Stimulated activated CD8-positive, alpha-beta memory T cell treated with anti-CD3 and anti-CD28 coated beads, Interleukin-4, amount 100 ng/mL, for 1 hour (primary cell): ENCODE results near the gene PCBP4.
"Not testable (repeated sequence)": the region's sequence is repeated elsewhere in the genome, so short reads cannot be mapped to it uniquely, and the experiment has no call there.

Experiments
- DNase-seq, 2 donors: peaks; one replicate each; pipeline ENCODE4 v3.0.0-alpha.2; 2020; ENCODE audit warnings: low read depth in 2 of 2, low spot score in 1 of 2

Gene PCBP4

GRCh38 chr3:51994530-51994929 lies 27.3 kb upstream of the PCBP4 start:
- DNase-seq, result no peak

GRCh38 chr3:51993657-51994056 lies 26.4 kb upstream of the PCBP4 start:
- not testable (repeated sequence) for DNase-seq

GRCh38 chr3:51992017-51992682 lies 24.9 kb upstream of the PCBP4 start:
- no peak for DNase-seq

DNA sequence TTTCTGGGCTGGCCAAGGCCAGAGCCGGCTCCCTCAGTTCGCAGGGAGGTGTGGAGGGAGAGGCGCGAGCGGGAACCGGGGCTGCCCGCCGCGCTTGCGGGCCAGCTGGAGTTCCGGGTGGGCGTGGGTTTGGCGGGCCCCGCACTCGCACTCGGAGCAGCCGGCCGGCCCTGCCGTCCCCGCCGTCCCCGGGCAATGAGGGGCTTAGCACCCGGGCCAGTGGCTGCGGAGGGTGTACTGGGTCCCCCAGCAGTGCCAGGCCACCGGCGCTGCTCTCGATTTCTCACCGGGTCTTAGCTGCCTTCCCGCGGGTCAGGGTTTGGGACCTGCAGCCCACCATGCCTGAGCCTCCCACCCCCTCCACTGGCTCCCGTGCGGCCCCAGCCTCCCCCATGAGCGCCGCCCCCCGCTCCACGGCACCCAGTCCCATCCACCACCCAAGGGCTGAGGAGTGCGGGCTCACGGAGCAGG lies 23.3 kb upstream of the PCBP4 start:
- DNase-seq, result not testable (repeated sequence)

GRCh38 chr3:51988286-51989146 lies 21.3 kb upstream of the PCBP4 start:
- DNase-seq, result no peak

DNA sequence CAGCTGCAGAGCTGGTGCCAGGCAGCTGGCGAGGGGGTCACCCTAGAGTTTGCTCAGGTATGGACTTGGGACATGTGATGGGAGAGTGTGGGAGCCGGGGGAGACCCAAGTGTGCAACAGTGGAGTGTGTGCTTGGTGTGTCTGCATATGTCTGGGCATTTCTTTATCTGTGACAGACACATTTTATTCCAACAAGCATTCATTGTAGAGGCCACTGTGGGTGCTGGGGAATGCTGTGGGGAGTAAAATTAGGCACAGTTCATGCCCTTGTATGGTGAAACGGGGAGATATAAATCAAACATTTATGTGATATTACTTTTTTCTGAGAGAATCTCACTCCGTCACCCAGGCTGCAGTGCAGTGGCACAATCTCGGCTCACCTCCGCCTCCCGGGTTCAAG lies 20.3 kb upstream of the PCBP4 start:
- no peak for DNase-seq

DNA sequence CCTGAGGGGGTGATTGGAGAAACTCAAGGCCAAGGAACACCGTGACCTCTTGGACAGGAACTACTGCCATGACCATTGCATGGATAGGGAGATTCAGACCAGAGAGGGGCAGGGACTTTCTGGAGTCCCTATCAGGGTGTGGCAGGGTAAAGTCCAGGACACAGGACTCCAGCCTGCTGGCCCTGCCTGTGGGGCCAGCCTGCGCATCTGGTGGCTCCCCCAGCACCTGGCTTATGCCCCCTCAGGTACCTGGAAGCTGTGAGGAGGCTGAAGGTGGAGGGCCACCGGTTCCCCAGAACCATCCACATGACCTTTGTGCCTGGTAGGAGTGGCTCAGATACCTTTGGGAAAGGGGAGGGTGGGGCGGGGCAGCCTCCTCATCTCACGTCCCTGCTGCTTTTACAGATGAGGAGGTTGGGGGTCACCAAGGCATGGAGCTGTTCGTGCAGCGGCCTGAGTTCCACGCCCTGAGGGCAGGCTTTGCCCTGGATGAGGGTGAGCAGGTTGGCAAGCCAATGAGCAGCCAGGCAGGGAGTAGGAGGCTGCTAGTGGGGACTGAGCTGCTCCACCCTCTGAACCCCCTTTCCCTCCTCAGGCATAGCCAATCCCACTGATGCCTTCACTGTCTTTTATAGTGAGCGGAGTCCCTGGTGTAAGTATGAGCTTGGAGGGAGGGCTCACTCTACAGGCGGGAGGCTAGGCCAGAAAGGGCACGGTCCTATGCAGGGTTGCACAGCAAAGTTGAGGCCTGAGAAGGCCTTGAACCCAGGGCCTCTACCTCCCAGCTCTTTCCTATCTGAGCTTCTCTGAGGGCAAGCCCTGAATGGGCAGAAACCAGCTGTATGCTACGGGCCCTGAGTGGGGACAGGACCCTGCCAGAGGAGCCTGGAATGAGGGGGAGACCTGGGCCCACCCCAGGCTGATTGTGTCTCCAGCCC lies 19.0 kb upstream of the PCBP4 start:
- no peak for DNase-seq

GRCh38 chr3:51985063-51985462 lies 17.8 kb upstream of the PCBP4 start:
- DNase-seq, result no peak

GRCh38 chr3:51984269-51984647 lies 17.0 kb upstream of the PCBP4 start:
- DNase-seq, result no peak

GRCh38 chr3:51983578-51984268 lies 16.5 kb upstream of the PCBP4 start:
- no peak for DNase-seq

DNA sequence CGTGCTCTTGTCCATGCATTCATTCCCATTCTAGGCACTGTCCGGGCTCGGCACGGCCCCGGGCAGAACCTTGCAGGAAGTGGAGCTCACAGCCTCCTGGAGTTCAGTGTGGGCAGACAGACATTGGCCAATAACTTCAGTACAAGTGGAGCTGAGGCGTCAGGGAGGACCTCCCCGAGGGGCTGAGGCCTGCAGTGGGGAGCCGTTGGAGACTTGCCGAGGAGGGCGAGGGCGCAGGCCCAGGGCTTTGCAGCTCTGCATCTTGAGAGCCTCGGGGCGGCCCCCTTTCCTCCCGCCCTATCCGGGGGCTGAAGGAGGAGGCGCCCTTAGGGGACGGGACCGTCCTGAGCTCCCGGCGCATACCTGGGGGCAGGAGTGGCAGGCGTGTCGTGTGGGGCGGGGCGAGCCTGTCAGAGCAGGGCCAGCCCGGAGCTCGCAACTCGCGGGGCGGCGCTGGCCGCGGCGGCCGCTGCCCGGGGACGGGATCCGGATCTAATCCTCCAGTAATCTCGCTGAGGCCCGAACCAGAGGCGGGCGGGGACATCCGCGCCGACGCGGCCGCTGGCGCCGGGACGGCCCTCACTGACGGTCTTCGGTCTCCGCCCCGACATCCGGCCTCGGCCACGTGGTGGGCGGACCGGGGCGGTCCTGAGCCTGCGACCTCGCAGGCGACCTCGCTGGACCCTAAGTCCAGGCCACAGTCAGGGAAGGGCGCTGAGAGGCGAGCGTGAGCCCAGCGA lies 15.8 kb upstream of the PCBP4 start, which contains the start of gene ACY1:
Gene ACY1 (plus strand): TSS at position 698 of the 740 bp plus-strand sequence. CDS start 530 bp downstream, outside the sequence.
- peak; percentile 26 to 37 for DNase-seq

GRCh38 chr3:51982352-51982837 lies 15.1 kb upstream of the PCBP4 start:
- DNase-seq, result no peak

DNA sequence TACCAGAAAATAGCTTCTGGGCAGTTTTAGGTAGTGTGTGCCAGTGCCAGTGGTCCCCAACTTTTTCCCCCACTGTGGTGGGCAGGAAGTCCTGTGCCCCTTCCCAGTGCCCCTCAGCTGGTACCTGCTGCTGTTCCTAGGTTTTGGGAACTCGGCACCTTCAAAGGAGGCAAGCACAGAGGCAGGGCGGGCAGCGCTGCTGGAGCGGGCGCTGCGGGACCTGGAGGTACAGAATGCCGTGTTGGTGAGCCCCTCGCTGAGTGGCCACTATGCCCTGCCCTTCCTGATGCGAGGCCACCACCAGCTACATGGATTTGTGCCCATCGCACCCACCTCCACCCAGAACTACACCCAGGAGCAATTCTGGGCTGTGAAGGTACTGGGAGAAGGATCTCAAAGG lies 13.0 kb upstream of the PCBP4 start:
- no peak for DNase-seq

GRCh38 chr3:51978143-51978502 lies 10.9 kb upstream of the PCBP4 start:
- no peak for DNase-seq

GRCh38 chr3:51977446-51978142 lies 10.3 kb upstream of the PCBP4 start:
- no peak for DNase-seq

GRCh38 chr3:51975852-51976549 lies 8.7 kb upstream of the PCBP4 start:
- DNase-seq, result no peak

DNA sequence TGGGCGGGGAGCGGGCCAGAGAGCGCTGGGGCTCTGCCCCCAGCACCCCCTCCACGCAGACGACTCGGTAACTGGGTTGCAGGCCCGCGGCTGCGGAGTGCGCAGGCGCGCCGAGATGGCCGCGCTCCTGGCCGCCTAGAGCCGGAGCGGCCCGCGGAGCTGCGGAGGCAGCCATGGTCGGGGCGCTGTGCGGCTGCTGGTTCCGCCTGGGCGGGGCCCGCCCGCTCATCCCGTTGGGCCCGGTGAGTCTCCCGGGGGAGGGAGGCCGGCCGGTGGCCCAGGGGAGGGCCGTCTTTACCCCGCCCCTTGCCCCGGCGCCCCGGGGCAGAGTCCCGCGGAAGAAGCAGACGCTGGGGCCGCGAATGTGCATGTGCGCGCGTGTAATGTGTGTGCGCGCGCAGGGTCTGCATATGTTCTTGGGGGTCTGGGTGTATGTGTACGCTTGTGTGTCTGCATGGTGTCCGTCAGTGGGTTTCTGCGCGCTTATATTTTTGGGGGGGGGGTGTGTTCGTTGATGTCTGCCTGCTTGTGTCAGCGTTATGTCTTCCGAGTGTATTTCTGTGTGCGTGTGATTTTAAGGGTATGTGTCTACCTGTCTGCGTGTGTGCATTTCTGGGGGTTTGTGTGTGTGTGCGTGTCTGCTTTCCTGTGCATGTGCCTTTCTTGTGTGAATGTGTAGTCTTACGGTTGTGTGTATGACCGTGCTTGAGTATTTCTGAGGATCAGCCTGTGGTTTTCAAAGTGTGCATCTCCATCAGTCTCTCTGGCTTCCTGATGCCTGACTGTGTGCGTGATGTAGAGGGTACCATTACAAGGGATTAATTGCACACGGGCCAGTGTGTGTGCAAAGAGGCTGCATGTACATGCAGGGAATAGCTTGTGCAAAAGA lies 8.0 kb upstream of the PCBP4 start, which contains the start of gene ABHD14A:
Gene ABHD14A (plus strand): TSS at position 102 of the 889 bp plus-strand sequence. CDS start 72 bp downstream, at position 174.
- peak in 1 of 2 donors; percentile 47 for DNase-seq
